ENCODE results near the gene NEO1. TPM values are rescaled to one million over a fixed set of nuclear protein-coding genes. Genes with fewer than 3 reads are reported as not detected.

NEO1 gene
- total RNA-seq, 1 experiment from 2014 or later: 12.4 TPM

DNA sequence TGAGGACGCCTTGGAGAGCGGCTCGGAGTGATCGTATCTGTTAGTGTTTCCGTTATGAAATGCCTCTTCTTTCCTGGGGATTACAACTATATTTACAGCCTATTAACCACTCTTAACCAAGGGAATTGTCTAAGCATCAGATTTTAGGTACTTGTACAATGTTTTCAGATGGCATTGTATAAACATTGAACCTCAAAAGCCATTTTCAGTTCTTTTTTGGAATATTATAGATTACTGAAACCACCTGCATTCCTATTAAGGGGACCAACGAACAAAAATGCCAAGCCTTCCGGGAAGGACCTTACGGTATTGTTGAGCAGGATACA, 1.1 kb downstream of the NEO1 start:
- H3K27me3 ChIP-seq (replicated peaks; ENCODE audit: control insufficient read depth, insufficient read depth, low read length): no peaks in the 10 kb centered on the region
- no peaks in the 10 kb centered on the region for H3K9me3 ChIP-seq
- BruUV-seq (replicated peaks): no TSS peak
- Mint-ChIP-seq H3K27ac (ENCODE audit: unreplicated experiment) (peak overlapping the region; percentile 15), H3K9me3 (ENCODE audit: unreplicated experiment) (no peaks in the 10 kb centered on the region), H3K4me1 (ENCODE audit: low read depth, unreplicated experiment) (peaks cover 16% of the 10 kb centered on the region), H3K27me3 (ENCODE audit: insufficient read depth, unreplicated experiment) (peaks cover 14% of the 10 kb centered on the region), H3K4me3 (ENCODE audit: unreplicated experiment) (peak overlapping the region; percentile 88), H3K36me3 (ENCODE audit: insufficient read depth, unreplicated experiment) (no peaks in the 10 kb centered on the region)
- peaks cover 6% of the 10 kb centered on the region; the same call in 1 of the 2 replicates for H3K4me1 ChIP-seq
- H3K4me3 ChIP-seq (ENCODE audit: low read depth, low read length): peak overlapping the region; percentile 48
- POLR2A ChIA-PET: no interaction called here
- CTCF ChIA-PET: no interaction called here
- TF ChIP-seq, protein P1, sequence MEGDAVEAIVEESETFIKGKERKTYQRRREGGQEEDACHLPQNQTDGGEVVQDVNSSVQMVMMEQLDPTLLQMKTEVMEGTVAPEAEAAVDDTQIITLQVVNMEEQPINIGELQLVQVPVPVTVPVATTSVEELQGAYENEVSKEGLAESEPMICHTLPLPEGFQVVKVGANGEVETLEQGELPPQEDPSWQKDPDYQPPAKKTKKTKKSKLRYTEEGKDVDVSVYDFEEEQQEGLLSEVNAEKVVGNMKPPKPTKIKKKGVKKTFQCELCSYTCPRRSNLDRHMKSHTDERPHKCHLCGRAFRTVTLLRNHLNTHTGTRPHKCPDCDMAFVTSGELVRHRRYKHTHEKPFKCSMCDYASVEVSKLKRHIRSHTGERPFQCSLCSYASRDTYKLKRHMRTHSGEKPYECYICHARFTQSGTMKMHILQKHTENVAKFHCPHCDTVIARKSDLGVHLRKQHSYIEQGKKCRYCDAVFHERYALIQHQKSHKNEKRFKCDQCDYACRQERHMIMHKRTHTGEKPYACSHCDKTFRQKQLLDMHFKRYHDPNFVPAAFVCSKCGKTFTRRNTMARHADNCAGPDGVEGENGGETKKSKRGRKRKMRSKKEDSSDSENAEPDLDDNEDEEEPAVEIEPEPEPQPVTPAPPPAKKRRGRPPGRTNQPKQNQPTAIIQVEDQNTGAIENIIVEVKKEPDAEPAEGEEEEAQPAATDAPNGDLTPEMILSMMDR (IDR thresholded peaks at IDR 0.05; ENCODE audit: insufficient read depth in 1 of 2, low read depth in 1 of 2, low read length in 1 of 2, severe bottlenecking in 1 of 2, unreplicated experiment in 1 of 2): no peak
- intact Hi-C loops (cut with micrococcal nuclease; ENCODE audit: unreplicated experiment): no loop called here
- no peaks in the 10 kb centered on the region for H3K36me3 ChIP-seq (ENCODE audit: control insufficient read depth, insufficient read depth, low read length)
- no peak for DNase-seq

DNA sequence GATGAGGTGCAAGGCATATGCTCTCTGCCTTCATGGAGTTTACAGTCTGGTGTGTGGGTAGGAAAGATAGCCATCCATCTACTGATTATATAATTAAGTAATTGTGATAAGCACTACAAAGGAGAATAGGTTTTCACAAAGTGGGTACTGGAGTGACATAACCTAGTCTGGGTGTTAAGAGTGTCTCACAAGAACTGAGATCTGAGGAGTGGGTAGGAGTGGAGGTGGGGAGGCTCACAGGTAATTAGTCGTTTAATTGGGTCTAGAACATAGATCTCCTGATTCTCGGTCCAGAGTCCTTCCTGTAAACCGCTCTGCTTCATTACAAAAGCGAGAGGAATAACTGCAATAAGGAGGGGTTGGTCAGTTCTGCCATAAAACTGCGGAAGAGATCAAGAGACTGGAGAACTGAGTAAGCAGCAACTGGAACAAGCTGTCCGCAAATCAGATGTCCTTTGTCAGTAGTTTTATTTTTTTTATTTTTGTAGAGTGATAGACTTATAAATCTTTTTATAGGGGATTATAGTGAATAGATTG, 2.2 kb downstream of the NEO1 start:
- no peak overlapping the region for H3K4me3 ChIP-seq (ENCODE audit: low read depth, low read length)
- DNase-seq: no peak
- TF ChIP-seq, protein P1 (IDR thresholded peaks at IDR 0.05; ENCODE audit: insufficient read depth in 1 of 2, low read depth in 1 of 2, low read length in 1 of 2, severe bottlenecking in 1 of 2, unreplicated experiment in 1 of 2): no peak
- no peaks in the 10 kb centered on the region; the same call in 1 of the 2 replicates for H3K27me3 ChIP-seq (replicated peaks; ENCODE audit: control insufficient read depth, insufficient read depth, low read length)
- no peaks in the 10 kb centered on the region for H3K36me3 ChIP-seq (ENCODE audit: control insufficient read depth, insufficient read depth, low read length)
- BruUV-seq (replicated peaks): no TSS peak
- Mint-ChIP-seq H3K9me3 (ENCODE audit: unreplicated experiment) (no peaks in the 10 kb centered on the region), H3K27me3 (ENCODE audit: insufficient read depth, unreplicated experiment) (peaks cover 8% of the 10 kb centered on the region), H3K27ac (ENCODE audit: unreplicated experiment) (no peak overlapping the region), H3K36me3 (ENCODE audit: insufficient read depth, unreplicated experiment) (no peaks in the 10 kb centered on the region), H3K4me1 (ENCODE audit: low read depth, unreplicated experiment) (peaks cover 6% of the 10 kb centered on the region), H3K4me3 (ENCODE audit: unreplicated experiment) (no peak overlapping the region)
- no peaks in the 10 kb centered on the region for H3K9me3 ChIP-seq
- intact Hi-C loops (cut with micrococcal nuclease; ENCODE audit: unreplicated experiment): no loop called here
- H3K4me1 ChIP-seq: peaks cover 6% of the 10 kb centered on the region; the same call in 1 of the 2 replicates
- ChIA-PET POLR2A (no interaction called here), CTCF (no interaction called here)

DNA sequence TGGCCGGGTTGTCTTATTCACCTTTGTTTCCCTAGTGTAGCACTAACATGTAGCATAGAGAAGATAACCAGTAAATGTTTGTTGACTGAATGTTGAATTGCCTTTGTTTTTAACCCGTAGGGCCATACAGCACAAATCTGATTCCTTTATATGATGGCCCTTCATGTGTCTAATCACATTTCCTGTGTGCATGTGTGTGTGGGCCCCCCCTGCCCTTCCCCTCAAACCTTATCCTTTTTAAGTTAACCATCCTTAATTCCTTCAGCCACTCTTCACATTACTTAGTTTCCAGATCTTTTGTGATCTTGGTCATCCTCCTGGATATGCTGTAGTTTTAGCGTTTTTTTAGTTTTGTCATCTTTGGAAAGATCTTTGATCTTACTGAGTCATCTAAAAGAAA, 4.2 kb downstream of the NEO1 start:
- BruUV-seq (replicated peaks): no TSS peak
- intact Hi-C loops (cut with micrococcal nuclease; ENCODE audit: unreplicated experiment): no loop called here

More for the DNA sequence above, 4.2 kb downstream of the NEO1 start:
- ChIA-PET POLR2A (no interaction called here), CTCF (no interaction called here)
- TF ChIP-seq, protein P1 (IDR thresholded peaks at IDR 0.05; ENCODE audit: insufficient read depth in 1 of 2, low read depth in 1 of 2, low read length in 1 of 2, severe bottlenecking in 1 of 2, unreplicated experiment in 1 of 2): no peak
- no peak for DNase-seq
- Mint-ChIP-seq H3K27ac (ENCODE audit: unreplicated experiment) (no peak overlapping the region), H3K4me1 (ENCODE audit: low read depth, unreplicated experiment) (peaks cover 6% of the 10 kb centered on the region), H3K4me3 (ENCODE audit: unreplicated experiment) (no peak overlapping the region), H3K36me3 (ENCODE audit: insufficient read depth, unreplicated experiment) (no peaks in the 10 kb centered on the region), H3K9me3 (ENCODE audit: unreplicated experiment) (no peaks in the 10 kb centered on the region), H3K27me3 (ENCODE audit: insufficient read depth, unreplicated experiment) (peaks cover 6% of the 10 kb centered on the region)
- H3K9me3 ChIP-seq: no peaks in the 10 kb centered on the region
- H3K4me3 ChIP-seq (ENCODE audit: low read depth, low read length): no peak overlapping the region
- no peaks in the 10 kb centered on the region for H3K4me1 ChIP-seq
- H3K36me3 ChIP-seq (ENCODE audit: control insufficient read depth, insufficient read depth, low read length): no peaks in the 10 kb centered on the region
- H3K27me3 ChIP-seq (replicated peaks; ENCODE audit: control insufficient read depth, insufficient read depth, low read length): no peaks in the 10 kb centered on the region; the same call in 1 of the 2 replicates
